Jurkat, Clone E6-1 (cell line): Measurements from ENCODE around the gene C1QTNF6.
"Not testable (repeated sequence)": the region's sequence is repeated elsewhere in the genome, so short reads cannot be mapped to it uniquely, and the experiment has no call there.

Experiments
- DNase-seq: peaks from one replicate; pipeline ENCODE4 v3.0.0-alpha.2; 2011; ENCODE audit warnings: low read depth, low spot score
- H3K4me3 ChIP-seq: 2 replicates; pipeline ENCODE4 v1.5.1; 2011; ENCODE audit warnings: mild to moderate bottlenecking, low read length, control low read depth, moderate library complexity

Gene C1QTNF6

DNA sequence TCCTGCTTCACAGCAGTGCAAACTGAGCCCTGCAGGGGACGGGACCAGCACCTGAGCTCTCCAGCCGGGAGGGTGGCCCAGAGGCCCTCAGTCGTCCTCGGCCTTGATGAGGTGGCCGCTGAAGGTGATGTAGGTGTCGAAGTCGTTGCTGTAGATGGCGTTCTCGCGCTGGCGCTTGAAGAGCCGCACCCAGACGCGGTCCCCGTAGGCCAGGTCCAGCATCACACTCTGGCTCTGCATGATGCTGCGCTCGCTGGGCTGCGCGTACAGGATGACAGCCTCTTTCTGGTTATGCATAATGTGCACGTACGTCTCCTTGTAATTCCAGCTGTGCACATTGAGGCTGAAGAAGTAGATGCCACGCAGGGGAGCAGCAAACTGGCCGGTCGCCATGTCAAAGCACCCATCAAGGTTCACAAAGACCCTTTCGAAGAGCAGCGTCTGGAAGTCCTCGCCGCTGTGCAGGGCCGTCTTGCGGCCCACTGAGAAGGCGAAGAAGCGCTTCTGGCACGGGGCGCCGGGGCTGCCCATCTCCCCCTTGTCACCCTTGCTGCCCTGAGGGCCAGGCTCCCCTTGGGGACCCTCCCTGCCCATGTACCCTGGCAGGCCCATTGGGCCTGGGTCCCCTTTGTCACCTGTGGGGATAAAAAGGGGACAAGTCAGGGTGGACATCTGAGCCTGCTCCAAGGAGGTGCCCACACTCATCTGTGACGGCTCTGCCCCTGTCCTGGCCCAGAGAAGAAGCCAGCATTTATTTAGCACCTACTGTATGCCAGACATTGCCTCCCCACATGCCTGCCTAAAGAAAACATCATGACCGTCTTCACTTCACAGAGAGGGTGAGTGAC is 5.7 kb downstream of the C1QTNF6 start:
- H3K4me3 ChIP-seq: no peak overlapping the region
- no peak for DNase-seq

DNA sequence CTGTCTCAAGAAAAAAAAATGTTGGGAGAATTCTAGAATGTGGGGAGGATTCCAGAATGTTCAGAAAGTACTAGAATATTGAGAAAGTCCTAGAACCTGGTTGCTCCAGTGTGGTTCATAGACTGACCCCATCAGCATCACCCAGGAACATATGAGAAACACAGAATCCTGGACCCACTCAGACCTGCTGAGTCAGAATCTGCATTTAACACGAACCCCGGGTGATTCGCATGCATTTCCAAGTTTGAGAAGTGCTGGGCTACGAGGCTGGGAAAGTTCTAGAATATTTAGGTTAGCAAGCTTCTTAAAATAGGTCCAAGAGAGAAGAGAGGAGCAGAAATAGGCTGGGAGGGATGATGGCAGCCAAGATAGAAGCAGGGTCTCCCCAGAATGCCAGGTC is 6.4 kb downstream of the C1QTNF6 start:
- no peak for DNase-seq
- no peak overlapping the region for H3K4me3 ChIP-seq

DNA sequence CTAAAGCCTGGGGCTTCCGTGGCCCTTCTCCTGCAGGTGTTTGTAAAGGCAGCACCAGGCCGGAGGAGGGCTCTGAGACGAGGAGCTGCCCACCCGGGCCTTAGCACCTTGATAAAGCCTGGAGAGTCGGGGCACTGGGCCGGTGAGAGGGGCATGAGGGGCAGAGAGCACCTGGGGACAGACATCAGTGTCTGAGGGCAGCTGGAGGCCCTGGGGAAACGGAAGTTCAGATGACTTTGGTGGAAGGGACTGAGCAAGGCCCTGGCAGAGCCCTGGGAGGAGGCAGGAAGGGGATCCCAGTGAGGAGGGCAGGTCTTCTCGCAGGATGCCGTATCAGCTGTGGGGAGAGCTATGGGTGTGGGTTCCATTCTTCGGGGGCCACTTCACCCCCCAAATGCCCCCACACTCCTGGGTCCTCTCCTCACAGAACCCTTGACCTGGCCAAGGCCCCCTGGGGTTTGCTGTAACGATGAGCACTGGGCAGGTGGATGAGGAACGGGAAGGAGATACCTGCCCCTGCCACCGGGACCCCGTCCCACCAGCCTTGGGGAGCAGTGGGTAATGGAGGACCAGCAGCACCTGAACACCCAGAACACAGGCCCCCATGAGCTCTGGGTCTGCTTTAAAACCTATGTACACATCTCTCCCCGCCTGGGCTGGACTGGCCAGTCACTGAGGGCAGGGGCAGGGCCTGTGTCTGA is 7.4 kb downstream of the C1QTNF6 start:
- H3K4me3 ChIP-seq: no peak overlapping the region
- DNase-seq: no peak

DNA sequence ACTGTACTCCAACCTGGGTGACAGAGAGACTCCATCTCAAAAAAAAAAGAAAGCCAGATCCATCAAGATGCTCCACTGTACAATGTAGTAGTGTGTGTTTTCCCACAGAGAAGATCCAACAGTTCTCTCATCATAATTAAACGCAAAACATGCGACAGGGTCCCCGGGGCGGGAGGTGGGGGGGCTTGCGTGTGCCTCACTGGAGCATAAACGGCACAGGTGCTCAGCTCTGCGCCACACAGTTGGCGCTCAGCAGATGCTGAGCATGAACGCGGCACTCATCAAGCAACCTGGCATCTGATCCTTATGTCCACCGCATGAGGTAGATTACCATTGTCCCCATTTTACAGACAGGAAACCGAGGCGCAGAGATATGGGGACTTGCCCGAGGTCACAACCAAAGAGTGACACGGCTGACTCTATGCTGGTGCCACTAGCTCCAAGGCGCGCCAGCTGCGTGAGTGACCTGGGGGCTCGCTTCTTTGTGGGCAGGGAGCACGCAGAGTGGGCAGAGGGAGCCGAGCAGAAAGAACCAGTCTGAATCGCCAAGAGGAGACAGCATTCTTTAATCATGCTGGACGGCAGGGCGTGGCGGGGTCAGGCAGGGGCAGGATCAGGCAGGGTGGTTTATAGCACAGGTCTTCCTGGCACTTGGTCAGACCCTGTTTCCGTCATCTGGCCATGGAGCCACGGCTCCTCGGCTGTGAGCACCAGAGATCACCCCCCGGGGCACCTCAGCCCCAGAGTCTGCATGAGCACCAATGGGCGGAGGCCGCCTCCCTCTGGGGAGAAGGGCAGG is 8.2 kb downstream of the C1QTNF6 start:
- H3K4me3 ChIP-seq: no peak overlapping the region
- DNase-seq: no peak

DNA sequence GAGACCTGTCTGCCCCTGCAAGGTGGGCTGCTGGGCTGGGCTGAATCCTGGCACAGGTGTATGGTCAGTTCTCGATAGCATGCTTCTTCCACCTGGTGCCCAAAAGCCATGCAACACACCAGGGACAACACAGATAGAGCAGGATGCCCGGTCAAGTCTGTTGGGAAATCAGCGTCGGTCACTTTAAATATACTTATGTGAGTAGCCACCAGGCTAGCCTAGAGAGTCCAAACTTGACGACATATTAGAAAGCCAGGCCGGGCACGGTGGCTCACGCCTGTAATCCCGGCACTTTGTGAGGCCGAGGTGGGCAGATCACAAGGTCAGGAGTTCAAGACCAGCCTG is 8.9 kb downstream of the C1QTNF6 start:
- DNase-seq: no peak
- no peak overlapping the region for H3K4me3 ChIP-seq

DNA sequence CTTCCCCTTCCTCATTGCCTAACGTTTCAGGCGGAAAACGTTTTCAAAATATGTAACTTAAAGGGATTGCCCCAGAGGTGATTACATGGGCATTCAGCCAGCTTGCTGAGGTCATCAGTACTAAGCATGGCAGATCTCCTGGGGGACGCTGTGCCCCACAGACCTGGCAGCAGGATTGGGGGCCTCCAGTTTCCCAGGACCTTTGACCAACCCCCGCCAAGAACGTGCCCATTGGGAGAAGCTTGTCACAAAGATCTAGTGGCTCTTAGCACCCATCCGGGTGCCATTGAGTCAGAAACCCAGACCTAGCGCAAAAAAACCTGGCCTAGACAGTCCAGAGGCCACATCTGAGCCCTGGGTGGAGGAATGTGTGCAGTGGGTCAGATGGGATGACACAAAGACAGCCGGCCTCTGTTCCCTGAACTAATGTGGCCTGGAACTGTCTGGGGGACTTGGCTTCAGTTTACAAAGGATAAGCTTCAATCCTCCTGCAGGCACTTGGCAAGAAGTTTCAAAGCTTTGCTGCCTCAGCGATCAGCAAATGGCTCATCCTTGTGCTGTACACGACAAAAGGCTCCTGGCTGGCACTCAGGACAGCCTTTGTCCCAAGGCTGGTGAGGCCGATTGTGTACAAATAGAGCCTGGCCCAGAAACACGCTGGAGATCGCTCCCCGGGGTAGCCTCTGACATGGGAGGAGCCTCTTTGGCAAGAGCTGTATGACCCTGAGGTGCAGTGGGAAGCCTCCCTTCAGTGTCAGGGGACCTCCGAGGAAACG is 9.5 kb downstream of the C1QTNF6 start:
- DNase-seq: no peak
- no peak overlapping the region for H3K4me3 ChIP-seq

DNA sequence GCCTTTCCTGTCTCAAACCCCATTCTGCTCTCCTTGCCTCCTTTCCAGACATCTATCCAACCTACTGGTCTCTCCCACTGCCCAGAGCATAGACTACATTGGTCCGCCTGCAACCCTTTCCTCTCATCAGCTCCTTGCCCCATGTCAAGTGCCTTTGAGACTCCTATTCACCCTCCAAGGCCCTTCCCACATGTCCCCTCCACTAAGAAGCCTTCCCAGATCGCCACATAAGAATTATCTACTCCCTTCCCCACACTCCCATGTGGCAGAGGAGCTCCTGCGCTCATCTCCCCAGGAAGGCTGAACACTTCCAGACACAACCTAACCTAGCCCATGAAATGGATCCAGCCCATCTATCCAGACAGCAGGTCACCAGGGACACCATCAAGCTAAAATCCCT is 10.3 kb downstream of the C1QTNF6 start:
- H3K4me3 ChIP-seq: no peak overlapping the region
- no peak for DNase-seq

DNA sequence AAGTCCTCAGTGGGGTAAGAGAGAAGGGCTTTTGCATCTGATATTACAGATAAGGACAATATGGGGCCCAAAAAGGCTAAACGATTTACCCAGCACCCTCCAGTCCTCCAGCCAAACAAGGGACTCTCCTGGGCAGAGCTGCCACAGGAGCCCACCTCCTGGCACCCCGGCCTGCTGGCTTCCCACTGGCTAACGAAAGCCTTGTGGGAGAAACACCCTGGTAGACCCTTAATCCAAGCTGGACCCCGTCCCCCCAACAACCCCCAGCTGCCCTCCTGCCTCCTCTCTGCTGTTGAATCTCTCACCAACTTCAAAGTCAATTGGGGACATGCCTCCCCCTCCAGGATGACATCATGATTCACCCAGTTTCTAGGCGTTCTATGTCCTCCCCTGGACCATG is 10.8 kb downstream of the C1QTNF6 start:
- no peak overlapping the region for H3K4me3 ChIP-seq
- no peak for DNase-seq

DNA sequence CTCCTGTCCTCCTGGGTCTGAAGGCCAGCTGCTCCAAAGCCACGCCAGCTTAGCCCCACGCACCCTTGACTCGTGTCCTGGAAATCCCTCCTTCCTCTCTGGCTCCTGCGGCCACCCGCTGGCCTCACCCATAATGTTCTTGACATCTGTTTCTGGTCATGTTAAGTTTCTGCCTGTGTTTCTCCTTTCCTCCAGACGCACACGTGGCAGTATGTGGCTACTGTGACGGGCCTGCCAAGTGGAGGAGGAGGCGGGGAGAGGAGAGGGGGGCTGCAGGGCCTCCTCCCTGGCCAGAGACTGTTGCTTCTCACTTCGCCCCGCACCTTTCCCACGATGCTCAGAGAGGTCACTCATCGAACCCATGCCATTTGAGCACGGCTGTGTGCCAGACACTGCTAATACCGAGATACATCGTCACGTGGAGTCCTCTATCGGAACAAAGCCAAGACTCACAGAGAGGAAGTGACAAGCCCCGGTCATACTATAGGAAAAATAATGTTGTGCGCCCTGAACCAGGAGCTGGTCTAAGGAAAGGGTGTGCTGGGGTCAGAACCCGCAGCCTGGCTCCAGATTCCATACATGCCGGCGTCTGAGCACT is 11.5 kb downstream of the C1QTNF6 start:
- no peak overlapping the region for H3K4me3 ChIP-seq
- no peak for DNase-seq

DNA sequence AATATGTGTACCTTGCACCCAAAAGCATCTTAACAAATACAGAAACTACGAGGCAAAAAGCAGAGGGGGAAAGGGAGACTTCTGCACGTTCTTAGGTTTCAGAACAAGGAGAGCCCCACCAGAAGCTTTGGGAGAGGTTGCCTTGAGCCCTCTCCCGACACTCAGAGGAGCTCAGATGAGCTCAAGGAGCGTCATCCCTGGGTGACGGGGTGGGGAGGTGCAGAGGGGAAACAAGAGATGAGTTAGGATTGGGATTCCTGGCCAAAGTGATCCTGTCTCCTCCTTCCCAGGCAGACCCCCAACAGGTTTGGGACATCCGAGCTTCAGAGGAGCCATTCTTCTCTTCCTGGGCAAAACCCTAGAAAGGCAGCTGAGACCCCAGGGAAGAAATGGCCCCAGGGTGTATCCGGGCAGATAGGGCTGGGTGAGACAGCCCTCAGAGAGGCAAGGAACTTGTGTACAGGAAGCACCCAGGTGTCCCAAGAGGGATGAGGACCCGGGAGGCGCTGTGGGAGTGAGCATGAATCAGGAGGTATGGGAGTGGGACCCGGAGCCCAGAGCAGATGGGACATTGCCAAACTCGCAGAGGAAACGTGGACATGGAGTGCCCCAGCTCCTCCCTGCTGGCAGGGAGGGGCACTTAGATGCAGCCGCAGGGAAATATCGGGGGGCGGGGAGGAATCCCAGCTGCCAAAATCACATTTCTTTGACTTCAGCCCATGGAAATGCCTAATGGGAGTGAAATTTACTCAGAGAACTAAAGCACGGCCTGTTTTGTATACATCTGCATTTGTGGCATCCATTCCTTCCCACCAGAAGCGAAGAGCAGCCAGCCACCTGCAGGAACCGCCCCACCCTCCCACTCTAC is 12.4 kb downstream of the C1QTNF6 start:
- no peak for DNase-seq
- no peak overlapping the region for H3K4me3 ChIP-seq

DNA sequence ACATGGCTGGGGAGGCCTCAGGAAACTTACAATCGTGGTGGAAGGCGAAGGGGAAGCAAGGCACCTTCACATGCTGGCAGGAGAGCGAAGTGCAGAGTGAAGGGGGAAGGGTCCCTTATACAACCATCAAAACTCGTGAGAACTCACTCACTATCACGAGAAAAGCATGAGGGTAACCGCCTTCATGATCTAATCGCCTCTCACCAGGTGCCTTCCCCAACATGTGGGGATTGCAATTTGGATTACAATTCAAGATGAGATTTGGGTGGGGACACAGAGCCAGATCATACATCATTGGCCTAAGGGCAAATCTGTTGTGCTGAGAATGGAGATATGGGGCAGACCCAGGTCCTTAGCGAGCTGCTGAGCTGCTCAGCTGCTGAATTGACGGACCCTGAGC is 13.1 kb downstream of the C1QTNF6 start:
- DNase-seq: no peak
- no peak overlapping the region for H3K4me3 ChIP-seq

DNA sequence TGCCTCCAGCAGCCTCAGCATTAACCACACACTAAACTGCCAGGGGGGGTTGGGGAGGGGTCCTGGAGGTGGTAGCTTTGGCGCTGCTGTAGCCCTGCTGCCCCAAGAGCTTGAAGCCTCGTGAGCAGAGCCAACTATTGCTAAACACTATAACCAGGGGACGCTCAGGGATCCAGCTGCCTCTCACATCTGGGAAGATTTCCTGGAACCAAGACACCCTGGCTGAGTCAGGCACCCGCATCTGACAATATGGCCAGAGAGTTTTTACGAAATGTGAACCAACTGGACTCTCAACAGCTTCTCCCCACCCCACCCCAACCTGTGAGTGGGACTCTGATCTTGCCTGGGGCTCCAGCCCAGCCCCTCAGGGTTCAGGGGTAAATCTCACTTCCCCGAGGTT is 14.3 kb downstream of the C1QTNF6 start:
- no peak overlapping the region for H3K4me3 ChIP-seq
- DNase-seq: no peak

DNA sequence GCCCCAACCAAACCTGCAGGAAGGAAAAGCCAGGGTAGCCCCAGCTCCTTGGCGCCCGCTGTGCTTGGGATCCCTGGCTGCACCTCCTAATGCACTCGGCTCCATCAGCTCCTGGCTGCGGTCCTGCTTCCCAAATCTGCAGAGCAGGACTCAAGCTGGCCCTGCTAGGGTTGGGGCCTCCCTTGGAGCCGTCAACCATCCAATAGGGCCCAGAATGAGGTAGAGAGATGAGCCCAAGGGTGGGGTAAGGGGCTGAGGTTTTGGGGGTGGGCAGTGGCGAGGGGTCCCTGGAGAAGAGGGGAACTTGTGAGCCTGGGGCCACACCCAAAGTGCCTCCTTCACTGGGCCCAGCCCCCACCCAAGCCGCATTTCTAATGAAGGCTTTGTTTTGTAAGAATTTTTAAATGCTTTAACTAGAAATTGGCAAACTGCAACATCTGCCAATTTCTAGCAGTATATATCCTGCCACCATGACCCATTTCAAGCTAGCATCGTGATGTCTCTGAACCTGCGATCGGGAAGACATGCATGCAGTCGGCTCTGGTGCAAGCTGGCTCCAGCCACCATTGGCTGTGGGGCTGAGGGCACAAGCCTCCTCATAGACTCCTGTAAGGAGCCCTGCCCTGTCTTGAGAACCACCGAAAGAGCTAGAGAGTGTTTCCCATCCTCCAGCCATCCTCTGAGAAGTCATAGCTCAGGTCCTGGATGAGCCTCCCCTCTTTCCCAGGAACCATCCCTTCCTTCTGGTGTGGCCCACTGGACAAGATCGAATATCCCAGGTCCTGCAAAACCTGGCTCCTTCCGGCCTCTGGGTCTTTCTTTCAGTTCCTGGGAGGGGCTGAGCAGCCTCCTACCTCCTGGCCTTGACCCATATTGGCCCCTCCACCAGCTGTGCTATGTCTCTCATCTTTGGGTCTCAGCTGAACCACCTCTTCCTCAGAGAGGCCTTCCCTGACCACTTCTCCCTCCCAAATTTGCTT is 15.5 kb downstream of the C1QTNF6 start:
- DNase-seq: no peak
- no peak overlapping the region for H3K4me3 ChIP-seq

DNA sequence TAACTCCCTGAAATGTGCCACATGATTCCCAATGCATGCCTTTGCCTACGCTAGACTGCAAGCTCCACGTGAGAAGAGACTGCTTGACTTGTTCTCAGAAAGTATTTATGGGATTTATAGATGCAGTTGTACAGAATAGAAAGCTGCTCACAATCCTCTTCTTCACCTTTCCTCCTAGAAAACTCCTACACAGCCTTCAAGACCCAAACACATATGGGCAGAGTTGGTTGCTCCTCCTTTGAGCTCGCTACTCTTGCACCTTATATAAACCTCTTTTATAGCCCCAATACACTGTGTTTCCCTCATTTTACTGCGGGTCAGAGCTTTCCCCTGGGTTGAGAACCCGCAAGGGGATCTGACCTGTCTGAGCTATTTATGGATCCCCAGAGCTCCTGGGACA is 16.4 kb downstream of the C1QTNF6 start:
- H3K4me3 ChIP-seq: no peak overlapping the region
- no peak for DNase-seq

DNA sequence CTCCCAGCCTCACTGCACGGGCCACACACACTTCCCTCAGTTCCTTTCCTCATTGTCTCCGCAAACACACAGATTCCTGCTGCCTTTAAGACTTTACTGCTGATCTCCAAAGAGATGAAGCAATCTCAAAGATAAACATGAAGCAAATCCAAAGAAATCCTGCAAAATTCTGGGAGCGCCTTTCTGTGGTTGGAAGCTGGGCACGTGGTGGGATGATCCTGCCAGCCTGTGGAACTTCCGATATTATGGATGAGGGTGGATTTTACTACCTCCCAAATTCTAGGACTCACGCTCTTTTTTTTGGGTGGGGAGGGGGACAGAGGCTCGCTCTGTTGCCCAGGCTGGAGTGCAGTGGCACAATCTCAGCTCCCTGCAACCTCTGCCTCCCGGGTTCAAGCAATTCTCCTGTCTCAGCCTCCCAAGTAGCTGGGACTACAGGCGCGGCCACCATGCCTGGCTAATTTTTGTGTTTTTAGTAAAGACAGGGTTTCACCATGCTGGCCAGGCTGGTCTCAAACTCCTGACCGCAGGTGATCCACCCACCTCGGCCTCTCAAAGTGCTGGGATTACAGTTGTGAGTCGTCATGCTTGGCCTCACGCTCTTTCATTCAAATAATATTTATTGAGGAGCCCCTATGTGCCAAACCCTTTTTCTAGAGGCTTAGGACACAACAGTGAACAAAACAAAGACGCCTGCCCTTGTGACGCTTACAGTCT is 17.2 kb downstream of the C1QTNF6 start:
- DNase-seq, H3K4me3 ChIP-seq: not testable (repeated sequence)

DNA sequence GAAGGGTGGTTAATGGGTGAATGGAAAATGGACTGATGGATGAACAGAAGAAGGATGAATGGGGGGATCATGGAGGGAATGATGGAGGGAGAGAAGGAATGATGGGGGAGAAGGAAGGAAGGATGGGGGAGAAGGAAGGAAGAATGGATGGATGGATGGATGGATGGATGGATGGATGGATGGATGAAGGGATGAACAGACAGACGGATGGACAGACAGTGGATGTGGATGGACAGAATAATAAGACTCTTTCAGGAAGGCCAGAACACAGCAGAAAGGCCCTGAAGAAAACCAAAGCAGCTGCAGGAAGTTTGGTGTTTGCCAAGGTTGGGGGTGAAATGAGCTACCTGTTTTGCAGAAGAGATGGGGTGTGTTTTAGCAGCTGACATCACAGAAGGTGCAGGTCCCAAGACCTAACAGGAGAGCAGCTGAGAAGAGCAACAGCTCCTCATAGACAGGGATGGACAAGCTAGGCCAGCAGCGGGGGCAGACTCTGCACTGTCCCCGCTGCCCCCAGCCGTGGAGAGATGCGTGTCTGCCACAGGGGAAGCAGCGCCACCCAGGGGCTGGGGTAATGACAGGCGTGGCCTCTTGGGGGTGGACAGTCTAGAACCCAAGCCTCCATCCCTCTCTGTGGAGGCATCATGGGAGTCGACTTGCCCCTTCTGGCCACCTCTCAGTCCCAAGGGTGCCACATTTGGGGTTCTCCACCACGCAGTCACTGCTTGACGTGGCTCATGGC is 17.9 kb downstream of the C1QTNF6 start:
- no peak overlapping the region for H3K4me3 ChIP-seq
- no peak for DNase-seq
